ENCODE data around the gene CKM.

DNA sequence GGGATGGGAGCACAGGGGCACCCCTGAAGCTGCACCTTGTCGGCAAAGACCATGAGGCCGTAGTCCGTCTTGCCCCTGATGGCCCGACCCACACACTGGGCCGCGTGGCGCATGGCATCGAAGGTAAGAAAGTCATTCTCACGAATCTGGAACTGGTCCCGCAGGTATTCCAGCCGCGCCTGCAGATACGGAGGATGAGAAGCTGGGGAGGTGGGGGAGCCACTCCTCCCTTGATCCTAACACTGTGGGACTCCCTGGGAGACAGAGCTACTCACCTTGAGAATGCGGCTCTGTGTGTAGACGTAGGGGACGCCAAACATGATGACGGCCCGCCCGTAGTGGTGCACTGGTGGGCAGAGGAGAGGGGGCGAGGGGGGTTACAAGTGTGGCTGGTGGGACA lies 29.8 kb upstream of the CKM start:
- TF ChIP-seq, protein P1, sequence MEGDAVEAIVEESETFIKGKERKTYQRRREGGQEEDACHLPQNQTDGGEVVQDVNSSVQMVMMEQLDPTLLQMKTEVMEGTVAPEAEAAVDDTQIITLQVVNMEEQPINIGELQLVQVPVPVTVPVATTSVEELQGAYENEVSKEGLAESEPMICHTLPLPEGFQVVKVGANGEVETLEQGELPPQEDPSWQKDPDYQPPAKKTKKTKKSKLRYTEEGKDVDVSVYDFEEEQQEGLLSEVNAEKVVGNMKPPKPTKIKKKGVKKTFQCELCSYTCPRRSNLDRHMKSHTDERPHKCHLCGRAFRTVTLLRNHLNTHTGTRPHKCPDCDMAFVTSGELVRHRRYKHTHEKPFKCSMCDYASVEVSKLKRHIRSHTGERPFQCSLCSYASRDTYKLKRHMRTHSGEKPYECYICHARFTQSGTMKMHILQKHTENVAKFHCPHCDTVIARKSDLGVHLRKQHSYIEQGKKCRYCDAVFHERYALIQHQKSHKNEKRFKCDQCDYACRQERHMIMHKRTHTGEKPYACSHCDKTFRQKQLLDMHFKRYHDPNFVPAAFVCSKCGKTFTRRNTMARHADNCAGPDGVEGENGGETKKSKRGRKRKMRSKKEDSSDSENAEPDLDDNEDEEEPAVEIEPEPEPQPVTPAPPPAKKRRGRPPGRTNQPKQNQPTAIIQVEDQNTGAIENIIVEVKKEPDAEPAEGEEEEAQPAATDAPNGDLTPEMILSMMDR (IDR thresholded peaks at IDR 0.05): no peak
- no peak for TF ChIP-seq POLR2A (IDR thresholded peaks at IDR 0.05; ENCODE audit: low read depth)
